Heart left ventricle (tissue), 16 donors: ENCODE measurements around the gene FAAP20. TPM values are rescaled to one million over a fixed set of nuclear protein-coding genes. Genes with fewer than 3 reads are reported as not detected.
A peak's percentile ranks its signal among the peaks of the same experiment; 100 is the strongest.

ENCODE experiments used
- ATAC-seq, 4 donors: fragments of 200-7000 bp; cut with Tn5 transposase; one replicate each; pipeline ENCODE4 v1.9.1; 2020 to 2022; ENCODE audit warnings: moderate library complexity in 4 of 4, mild to moderate bottlenecking in 3 of 4, moderate number of reproducible peaks in 1 of 4
- DNase-seq, 5 donors: peaks; one replicate each; pipeline ENCODE4 v3.0.0-alpha.2; 2020
- H3K27ac ChIP-seq, 12 donors: fragments of 200-600 bp; sonication (generic) in 4 of 12; one replicate each; pipeline versions ENCODE4 v1.5.0 to v1.8.0; 2016 to 2022; ENCODE audit warnings: mild to moderate bottlenecking in 2 of 12
- H3K27me3 ChIP-seq, 9 donors: fragments of 200-600 bp; sonication (generic) in 2 of 9; one replicate each; pipeline versions ENCODE4 v1.5.1 to v1.8.0; 2016 to 2022; ENCODE audit warnings: mild to moderate bottlenecking in 3 of 9
- H3K36me3 ChIP-seq, 9 donors: fragments of 200-600 bp; sonication (generic) in 2 of 9; one replicate each; pipeline versions ENCODE4 v1.5.0 to v1.8.0; 2018 to 2022; ENCODE audit warnings: mild to moderate bottlenecking in 2 of 9
- H3K4me1 ChIP-seq, 12 donors: fragments of 200-600 bp; sonication (generic) in 4 of 12; one replicate each; pipeline versions ENCODE4 v1.5.0 to v1.8.0; 2016 to 2022; ENCODE audit warnings: mild to moderate bottlenecking in 3 of 12
- H3K4me3 ChIP-seq, 12 donors: fragments of 200-600 bp; sonication (generic) in 4 of 12; one replicate each; pipeline versions ENCODE4 v1.5.0 to v1.8.0; 2017 to 2022; ENCODE audit warnings: mild to moderate bottlenecking in 9 of 12, moderate library complexity in 4 of 12
- H3K9me3 ChIP-seq, 12 donors: fragments of 200-600 bp; sonication (generic) in 4 of 12; one replicate each; pipeline versions ENCODE4 v1.5.0 to v1.8.0; 2016 to 2022; ENCODE audit warnings: mild to moderate bottlenecking in 1 of 12
- POLR2A ChIP-seq, 2 donors: fragments of 450-650 bp; IDR thresholded peaks; one replicate each; pipeline ENCODE4 v1.6.1; 2017; ENCODE audit warnings: antibody characterized with exemption in 2 of 2, mild to moderate bottlenecking in 2 of 2, moderate library complexity in 2 of 2
- WGBS, 4 donors: extraction: QIAGEN DNeasy Blood & Tissue Kit in 2 of 4; methylation state at CpG; one replicate each; pipeline versions ENCODE4 v1.1.5 to v1.1.7; 2013 to 2018; 5-methylcytosine and 5-hydroxymethylcytosine counted together
- intact Hi-C, 10 donors: fragments of 100-400 bp; cut with DNase I; formaldehyde crosslinking; loops; one replicate each; pipeline versions ENCODE4 v1.11.1 to v1.14.2; 2022
- polyA plus RNA-seq, 2 donors: library from polyadenylated mRNA; stranded (reverse); fragments of 200-250 nt; gene quantifications; one replicate each; pipeline ENCODE4 v1.2.3, GENCODE V29; 2013
- total RNA-seq, 9 donors: library from RNA; depleted of rRNA in 2 of 9; stranded (reverse); fragments of >200 nt in 2 of 9; fragmentation: NEBNext Ultra II Directional in 3 of 9; extraction: Animal tissue kit (Norgen Biotek cat#: 25700) in 3 of 9; gene quantifications; one replicate each; pipeline versions ENCODE4 v1.1.0 to v1.2.4, GENCODE V29; 2016 to 2023
- TF ChIP-seq, protein P1 (sequence below), 12 donors: fragments of 200-600 bp; sonication (generic) in 4 of 12; IDR thresholded peaks; one replicate each; pipeline versions ENCODE4 v1.5.0 to v1.8.0; 2018 to 2022; ENCODE audit warnings: antibody characterized with exemption in 12 of 12, mild to moderate bottlenecking in 5 of 12
- donor health status: ischemic (EF 13 %, LVEDD 7.1; RV severe dilation, severe dysfunction).
- donor health status: healthy with polysubstance abuse.
- donor health status: DM: no; HTN: yes; CAD: no.
- donor health status: DM: no; HTN: no; CAD: no.
- donor health status: ischemic (EF 25% LVEDD 6.9; RV normal size, moderate dysfunction).
- donor health status: ischemic (EF 25% LVEDD 5.7; RV mildly dilated, moderate dysfunction).
- donor health status: healthy.
- donor health status: DM: yes; HTN: yes; CAD: no.
- donor health status: ischemic (EF 35%, LVEDD 5.7; RV mildly dilated, moderate dysfunction).
- donor health status: nonischemic (EF 11% LVEDD 7.7; RV severe dilation, severe dysfunction).
- donor health status: DM: yes; HTN: yes; CAD: no.
- donor health status: PGD.
- donor health status: ischemic (EF 29% LVEDD 5.4; RV normal size, mild dysfunction).
- donor health status: nonischemic (EF 23%, LVEDD 6.1; RV moderate dilation, normal function).

Gene FAAP20
- total and polyA plus RNA-seq, 11 donors = 20.9 to 61.3 (median 36.6) TPM

DNA sequence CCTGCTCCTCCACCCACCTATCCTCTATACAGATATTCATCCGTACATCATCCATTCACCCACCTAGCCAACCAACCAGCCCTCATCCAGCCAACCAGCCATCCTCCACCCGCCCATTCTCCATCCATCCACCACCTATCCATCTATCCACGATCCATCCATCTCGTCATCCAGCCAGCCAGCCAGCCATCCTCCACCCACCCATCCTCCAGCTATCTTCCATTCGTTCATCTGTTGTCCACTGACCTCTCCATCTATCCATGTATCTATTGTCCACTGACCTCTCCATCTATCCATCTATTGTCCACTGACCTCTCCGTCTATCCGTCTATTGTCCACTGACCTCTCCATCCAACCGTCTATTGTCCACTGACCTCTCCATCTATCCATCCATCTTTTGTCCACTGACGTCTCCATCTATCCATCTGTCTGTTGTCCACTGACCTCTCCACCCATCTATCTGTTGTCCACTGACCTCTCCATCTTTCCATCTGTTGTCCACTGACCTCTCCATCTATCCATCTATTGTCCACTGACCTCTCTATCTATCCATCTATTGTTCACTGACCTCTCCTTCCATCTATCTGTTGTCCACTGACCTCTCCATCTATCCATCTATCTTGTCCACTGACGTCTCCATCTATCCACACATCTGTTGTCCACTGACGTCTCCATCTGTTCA is 47.6 kb downstream of the FAAP20 start:
- H3K36me3 ChIP-seq = peaks cover 0 to 7% (median 0%) of the 10 kb centered on the region in 9 donors
- 88 to 97% (median 93%) methylated on average over 11 of the region's 11 CpGs for WGBS, 4 donors
- intact Hi-C loops = no loop called here
- no peak overlapping the region for H3K4me3 ChIP-seq
- TF ChIP-seq, protein P1, sequence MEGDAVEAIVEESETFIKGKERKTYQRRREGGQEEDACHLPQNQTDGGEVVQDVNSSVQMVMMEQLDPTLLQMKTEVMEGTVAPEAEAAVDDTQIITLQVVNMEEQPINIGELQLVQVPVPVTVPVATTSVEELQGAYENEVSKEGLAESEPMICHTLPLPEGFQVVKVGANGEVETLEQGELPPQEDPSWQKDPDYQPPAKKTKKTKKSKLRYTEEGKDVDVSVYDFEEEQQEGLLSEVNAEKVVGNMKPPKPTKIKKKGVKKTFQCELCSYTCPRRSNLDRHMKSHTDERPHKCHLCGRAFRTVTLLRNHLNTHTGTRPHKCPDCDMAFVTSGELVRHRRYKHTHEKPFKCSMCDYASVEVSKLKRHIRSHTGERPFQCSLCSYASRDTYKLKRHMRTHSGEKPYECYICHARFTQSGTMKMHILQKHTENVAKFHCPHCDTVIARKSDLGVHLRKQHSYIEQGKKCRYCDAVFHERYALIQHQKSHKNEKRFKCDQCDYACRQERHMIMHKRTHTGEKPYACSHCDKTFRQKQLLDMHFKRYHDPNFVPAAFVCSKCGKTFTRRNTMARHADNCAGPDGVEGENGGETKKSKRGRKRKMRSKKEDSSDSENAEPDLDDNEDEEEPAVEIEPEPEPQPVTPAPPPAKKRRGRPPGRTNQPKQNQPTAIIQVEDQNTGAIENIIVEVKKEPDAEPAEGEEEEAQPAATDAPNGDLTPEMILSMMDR (IDR thresholded peaks at IDR 0.05) = no peak
- TF ChIP-seq POLR2A (IDR thresholded peaks at IDR 0.05) = no peak
- DNase-seq (peak in 1 of 5 donors; percentile 20), ATAC-seq (no peak)
- peaks cover 0 to 38% (median 0%) of the 10 kb centered on the region in 12 donors for H3K4me1 ChIP-seq
- H3K27me3 ChIP-seq = no peaks in the 10 kb centered on the region
- H3K9me3 ChIP-seq = no peaks in the 10 kb centered on the region
- no peak overlapping the region for H3K27ac ChIP-seq

DNA sequence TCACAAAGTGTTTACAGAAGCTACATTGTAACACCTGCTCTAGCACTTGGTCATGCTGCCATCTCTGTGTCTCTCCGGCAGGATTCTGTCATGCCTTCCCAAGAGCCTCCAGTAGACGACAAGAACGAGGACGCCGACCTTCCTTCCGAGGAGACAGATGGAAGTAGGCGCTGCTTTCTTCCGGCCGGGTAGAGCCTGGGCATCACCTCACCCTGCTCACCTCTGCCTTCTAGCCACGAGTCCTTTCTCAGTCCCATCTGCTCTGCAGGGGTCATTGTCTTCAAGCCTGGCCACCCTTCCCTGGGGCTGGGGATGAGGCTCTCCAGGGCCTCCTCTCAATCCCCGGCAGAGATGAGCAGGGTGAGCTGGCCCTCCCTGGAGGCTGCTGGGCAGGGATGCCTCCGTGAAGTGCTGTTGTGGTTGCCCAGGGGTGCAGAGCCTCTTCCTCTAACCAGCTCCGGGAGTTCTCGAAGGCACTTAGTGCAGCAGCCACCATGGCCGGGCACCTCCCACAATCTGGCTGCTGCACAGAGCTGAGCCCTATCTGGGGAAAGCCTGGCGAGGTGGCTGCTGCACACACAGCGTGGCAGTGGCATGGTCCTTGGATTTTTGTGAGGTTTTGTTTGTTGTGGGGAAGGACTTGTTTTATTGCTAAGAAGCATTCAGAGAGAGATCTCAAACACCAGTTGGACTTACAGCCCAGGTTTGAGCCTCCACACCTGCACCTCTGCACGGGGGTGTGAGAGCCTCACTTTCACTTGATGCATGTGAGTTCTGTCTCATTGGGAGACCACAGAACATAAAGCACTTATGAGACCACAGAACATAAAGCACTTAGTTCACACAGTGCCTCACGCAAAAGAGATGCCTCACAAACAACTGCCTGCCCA is 48.4 kb downstream of the FAAP20 start:
- 86 to 91% (median 91%) methylated on average over 15 to 19 of the region's 19 CpGs for WGBS, 4 donors

DNA sequence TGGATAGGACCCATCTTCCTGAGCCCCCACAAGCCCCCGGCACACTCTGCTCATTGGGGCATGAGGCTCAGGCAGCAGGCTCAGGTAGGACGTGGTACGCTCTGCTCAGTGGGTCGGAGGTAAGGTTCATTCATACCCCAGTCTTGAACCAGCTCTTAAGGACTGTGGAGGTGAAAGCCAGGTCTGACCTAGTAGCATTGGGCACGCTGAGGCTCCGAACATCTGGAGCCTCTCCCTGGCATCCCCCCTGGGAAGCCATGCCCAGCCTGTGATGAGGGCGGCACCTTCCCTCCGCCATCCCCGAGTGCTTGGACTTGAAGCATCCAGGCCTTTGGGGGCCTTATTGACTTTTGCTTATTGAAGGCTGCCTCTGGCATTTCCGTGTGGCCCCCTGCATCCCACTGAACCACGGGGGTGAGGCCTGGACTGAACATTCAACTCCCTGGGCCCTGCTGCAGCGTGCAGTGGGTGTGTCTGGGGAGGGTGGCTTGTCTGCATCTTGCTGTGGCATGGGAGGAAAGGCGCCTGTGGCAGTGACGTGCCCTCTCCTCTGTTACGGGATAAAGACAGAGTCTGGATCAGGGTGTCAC is 50.0 kb downstream of the FAAP20 start:
- no peak overlapping the region for H3K4me3 ChIP-seq
- intact Hi-C loops = no loop called here
- H3K36me3 ChIP-seq = peaks cover 0 to 7% (median 0%) of the 10 kb centered on the region in 9 donors
- WGBS, 4 donors = 92 to 98% (median 93%) methylated on average over 8 to 15 of the region's 15 CpGs
- H3K27me3 ChIP-seq = no peaks in the 10 kb centered on the region
- DNase-seq (peak in 2 of 5 donors; percentile 6), ATAC-seq (no peak)
- TF ChIP-seq, protein P1 (IDR thresholded peaks at IDR 0.05) = no peak
- TF ChIP-seq POLR2A (IDR thresholded peaks at IDR 0.05) = no peak
- H3K4me1 ChIP-seq = peaks cover 0 to 19% (median 0%) of the 10 kb centered on the region in 12 donors
- no peaks in the 10 kb centered on the region for H3K9me3 ChIP-seq
- no peak overlapping the region for H3K27ac ChIP-seq

More for the DNA sequence above, 48.4 kb downstream of the FAAP20 start:
- ATAC-seq (no peak), DNase-seq (peak in 2 of 5 donors; percentile 11 to 51)
- H3K9me3 ChIP-seq = no peaks in the 10 kb centered on the region
- no peaks in the 10 kb centered on the region for H3K27me3 ChIP-seq
- peaks cover 0 to 31% (median 0%) of the 10 kb centered on the region in 12 donors for H3K4me1 ChIP-seq
- H3K36me3 ChIP-seq = peaks cover 0 to 7% (median 0%) of the 10 kb centered on the region in 9 donors
- H3K4me3 ChIP-seq = no peak overlapping the region
- H3K27ac ChIP-seq = no peak overlapping the region
- intact Hi-C loops = no loop called here
- TF ChIP-seq, protein P1 (IDR thresholded peaks at IDR 0.05) = no peak
